ENCODE results near the gene NPC1L1. TPM values are rescaled to one million over a fixed set of nuclear protein-coding genes. Genes with fewer than 3 reads are reported as not detected.

NPC1L1 gene
- total and polyA plus RNA-seq, 2 of the 13 experiments (the other 11 are each of a cell fraction or from before 2014, with no cell fraction given): 4.8 to 14.5 TPM

DNA sequence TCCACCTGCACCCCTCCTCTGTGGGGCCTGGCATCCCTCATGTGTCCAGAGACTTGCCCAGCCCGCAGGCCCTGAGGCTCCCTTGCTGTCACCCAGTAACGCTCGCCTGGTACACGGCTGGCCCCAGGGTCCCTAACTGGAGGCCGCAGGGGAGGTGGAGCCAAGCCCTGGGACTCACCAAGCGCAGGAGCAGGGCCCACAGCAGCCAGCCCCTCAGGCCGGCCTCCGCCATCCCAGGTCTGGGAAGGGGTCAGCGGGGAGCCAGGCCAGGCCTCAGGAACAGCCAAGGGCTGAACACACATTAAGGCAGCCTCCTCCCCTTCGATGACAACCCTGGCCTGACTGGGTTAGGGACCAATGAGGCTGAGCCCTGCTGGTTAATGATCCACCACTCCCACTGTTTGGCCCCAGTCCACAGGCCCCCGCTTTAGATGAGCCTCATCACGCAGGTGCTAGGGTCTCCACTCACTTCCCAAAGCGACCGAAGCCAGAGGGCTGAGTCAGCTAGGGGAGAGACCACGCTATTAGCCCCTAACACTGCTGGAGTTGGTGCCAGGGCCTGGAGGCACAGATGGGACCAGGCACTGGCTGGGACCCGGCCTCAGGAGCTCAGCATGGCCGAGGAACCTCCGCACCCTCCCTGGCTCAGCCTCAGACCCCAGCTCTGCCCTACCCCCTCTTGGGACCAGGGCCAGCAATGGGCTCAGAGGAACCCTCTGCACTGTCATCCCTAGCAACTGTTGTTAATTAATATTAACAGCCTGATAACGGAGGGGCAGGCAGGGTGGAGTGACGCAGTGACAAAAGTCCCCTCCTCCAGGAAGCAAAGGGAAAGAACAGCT lies at the start of gene NPC1L1 (continued):
- TF ChIP-seq, protein P1, sequence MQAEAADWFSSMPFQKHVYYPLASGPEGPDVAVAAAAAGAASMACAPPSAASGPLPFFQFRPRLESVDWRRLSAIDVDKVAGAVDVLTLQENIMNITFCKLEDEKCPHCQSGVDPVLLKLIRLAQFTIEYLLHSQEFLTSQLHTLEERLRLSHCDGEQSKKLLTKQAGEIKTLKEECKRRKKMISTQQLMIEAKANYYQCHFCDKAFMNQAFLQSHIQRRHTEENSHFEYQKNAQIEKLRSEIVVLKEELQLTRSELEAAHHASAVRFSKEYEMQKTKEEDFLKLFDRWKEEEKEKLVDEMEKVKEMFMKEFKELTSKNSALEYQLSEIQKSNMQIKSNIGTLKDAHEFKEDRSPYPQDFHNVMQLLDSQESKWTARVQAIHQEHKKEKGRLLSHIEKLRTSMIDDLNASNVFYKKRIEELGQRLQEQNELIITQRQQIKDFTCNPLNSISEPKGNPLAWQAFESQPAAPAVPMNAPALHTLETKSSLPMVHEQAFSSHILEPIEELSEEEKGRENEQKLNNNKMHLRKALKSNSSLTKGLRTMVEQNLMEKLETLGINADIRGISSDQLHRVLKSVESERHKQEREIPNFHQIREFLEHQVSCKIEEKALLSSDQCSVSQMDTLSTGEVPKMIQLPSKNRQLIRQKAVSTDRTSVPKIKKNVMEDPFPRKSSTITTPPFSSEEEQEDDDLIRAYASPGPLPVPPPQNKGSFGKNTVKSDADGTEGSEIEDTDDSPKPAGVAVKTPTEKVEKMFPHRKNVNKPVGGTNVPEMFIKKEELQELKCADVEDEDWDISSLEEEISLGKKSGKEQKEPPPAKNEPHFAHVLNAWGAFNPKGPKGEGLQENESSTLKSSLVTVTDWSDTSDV (CRISPR knock-in tag; IDR thresholded peaks at IDR 0.05): 0 out of 2 replicates have a peak, but pooled peaks have one; percentile 42
- TF ChIP-seq ERF (CRISPR knock-in tag; IDR thresholded peaks at IDR 0.05): peak; percentile 85; the same call in 1 of the 2 replicates
- peak; percentile 64; the same call in 1 of the 2 replicates for TF ChIP-seq MEF2D (CRISPR knock-in tag; IDR thresholded peaks at IDR 0.05)
- peak; percentile 78 for TF ChIP-seq FOSL2 (CRISPR knock-in tag; IDR thresholded peaks at IDR 0.05)
- TF ChIP-seq IRX3 (CRISPR knock-in tag; IDR thresholded peaks at IDR 0.05; ENCODE audit: borderline replicate concordance, low read depth): no peak
- TF ChIP-seq KLF12 (CRISPR knock-in tag; IDR thresholded peaks at IDR 0.05; ENCODE audit: borderline replicate concordance): peak; percentile 75
- TF ChIP-seq, protein P2, sequence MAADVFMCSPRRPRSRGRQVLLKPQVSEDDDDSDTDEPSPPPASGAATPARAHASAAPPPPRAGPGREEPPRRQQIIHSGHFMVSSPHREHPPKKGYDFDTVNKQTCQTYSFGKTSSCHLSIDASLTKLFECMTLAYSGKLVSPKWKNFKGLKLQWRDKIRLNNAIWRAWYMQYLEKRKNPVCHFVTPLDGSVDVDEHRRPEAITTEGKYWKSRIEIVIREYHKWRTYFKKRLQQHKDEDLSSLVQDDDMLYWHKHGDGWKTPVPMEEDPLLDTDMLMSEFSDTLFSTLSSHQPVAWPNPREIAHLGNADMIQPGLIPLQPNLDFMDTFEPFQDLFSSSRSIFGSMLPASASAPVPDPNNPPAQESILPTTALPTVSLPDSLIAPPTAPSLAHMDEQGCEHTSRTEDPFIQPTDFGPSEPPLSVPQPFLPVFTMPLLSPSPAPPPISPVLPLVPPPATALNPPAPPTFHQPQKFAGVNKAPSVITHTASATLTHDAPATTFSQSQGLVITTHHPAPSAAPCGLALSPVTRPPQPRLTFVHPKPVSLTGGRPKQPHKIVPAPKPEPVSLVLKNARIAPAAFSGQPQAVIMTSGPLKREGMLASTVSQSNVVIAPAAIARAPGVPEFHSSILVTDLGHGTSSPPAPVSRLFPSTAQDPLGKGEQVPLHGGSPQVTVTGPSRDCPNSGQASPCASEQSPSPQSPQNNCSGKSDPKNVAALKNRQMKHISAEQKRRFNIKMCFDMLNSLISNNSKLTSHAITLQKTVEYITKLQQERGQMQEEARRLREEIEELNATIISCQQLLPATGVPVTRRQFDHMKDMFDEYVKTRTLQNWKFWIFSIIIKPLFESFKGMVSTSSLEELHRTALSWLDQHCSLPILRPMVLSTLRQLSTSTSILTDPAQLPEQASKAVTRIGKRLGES (CRISPR knock-in tag; IDR thresholded peaks at IDR 0.05; ENCODE audit: borderline replicate concordance): no peak
- no peak for TF ChIP-seq ATF7 (IDR thresholded peaks at IDR 0.05)
- peak; percentile 30; the same call in 1 of the 2 replicates for TF ChIP-seq ATF7 (CRISPR knock-in tag; IDR thresholded peaks at IDR 0.05)
- TF ChIP-seq ZNF253 (CRISPR knock-in tag; IDR thresholded peaks at IDR 0.05; ENCODE audit: borderline replicate concordance): no peak
- TF ChIP-seq ZFP36L1 (CRISPR knock-in tag; IDR thresholded peaks at IDR 0.05): peak; percentile 38; the same call in 1 of the 2 replicates
- no peak for TF ChIP-seq GTF3A (CRISPR knock-in tag; conservative IDR thresholded peaks at IDR 0.05)
- TF ChIP-seq MYNN (CRISPR knock-in tag; IDR thresholded peaks at IDR 0.05; ENCODE audit: low read depth): no peak; the same call in 1 of the 2 replicates
- 0 out of 2 replicates have a peak, but pooled peaks have one; percentile 61 for TF ChIP-seq ZNF264 (CRISPR knock-in tag; IDR thresholded peaks at IDR 0.05)
- TF ChIP-seq ZNF225 (CRISPR knock-in tag; IDR thresholded peaks at IDR 0.05): peak; percentile 80; the same call in 1 of the 2 replicates
- TF ChIP-seq DPF2 (CRISPR knock-in tag; IDR thresholded peaks at IDR 0.05; ENCODE audit: borderline replicate concordance, low read depth): no peak
- peak; percentile 79 for TF ChIP-seq NFYB (CRISPR knock-in tag; IDR thresholded peaks at IDR 0.05)
- peak; percentile 56; the same call in 1 of the 2 replicates for TF ChIP-seq ZNF160 (CRISPR knock-in tag; IDR thresholded peaks at IDR 0.05)
- TF ChIP-seq, protein P3, sequence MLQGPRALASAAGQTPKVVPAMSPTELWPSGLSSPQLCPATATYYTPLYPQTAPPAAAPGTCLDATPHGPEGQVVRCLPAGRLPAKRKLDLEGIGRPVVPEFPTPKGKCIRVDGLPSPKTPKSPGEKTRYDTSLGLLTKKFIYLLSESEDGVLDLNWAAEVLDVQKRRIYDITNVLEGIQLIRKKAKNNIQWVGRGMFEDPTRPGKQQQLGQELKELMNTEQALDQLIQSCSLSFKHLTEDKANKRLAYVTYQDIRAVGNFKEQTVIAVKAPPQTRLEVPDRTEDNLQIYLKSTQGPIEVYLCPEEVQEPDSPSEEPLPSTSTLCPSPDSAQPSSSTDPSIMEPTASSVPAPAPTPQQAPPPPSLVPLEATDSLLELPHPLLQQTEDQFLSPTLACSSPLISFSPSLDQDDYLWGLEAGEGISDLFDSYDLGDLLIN (CRISPR knock-in tag; IDR thresholded peaks at IDR 0.05; ENCODE audit: borderline replicate concordance): no peak
- TF ChIP-seq SMYD3 (CRISPR knock-in tag; IDR thresholded peaks at IDR 0.05): no peak
- peak; percentile 10; the same call in 1 of the 2 replicates for TF ChIP-seq ZNF724P (CRISPR knock-in tag; IDR thresholded peaks at IDR 0.05; ENCODE audit: borderline replicate concordance)
- TF ChIP-seq ZMYM3 (CRISPR knock-in tag; IDR thresholded peaks at IDR 0.05): no peak; the same call in 1 of the 2 replicates
- TF ChIP-seq ZNF891 (CRISPR knock-in tag; IDR thresholded peaks at IDR 0.05): no peak
- TF ChIP-seq HMG20B (CRISPR knock-in tag; conservative IDR thresholded peaks at IDR 0.05): no peak; the same call in 1 of the 2 replicates

Measured in HepG2 (cell line).